Heart left ventricle (tissue), 16 donors: ENCODE measurements around the gene HPN. TPM values are rescaled to one million over a fixed set of nuclear protein-coding genes. Genes with fewer than 3 reads are reported as not detected.

Experiments used
- ATAC-seq, 4 donors: fragments of 200-7000 bp; cut with Tn5 transposase; one replicate each; pipeline ENCODE4 v1.9.1; 2020 to 2022; ENCODE audit warnings: moderate library complexity in 4 of 4, mild to moderate bottlenecking in 3 of 4, moderate number of reproducible peaks in 1 of 4
- DNase-seq, 5 donors: peaks; one replicate each; pipeline ENCODE4 v3.0.0-alpha.2; 2020
- H3K27ac ChIP-seq, 12 donors: fragments of 200-600 bp; sonication (generic) in 4 of 12; one replicate each; pipeline versions ENCODE4 v1.5.0 to v1.8.0; 2016 to 2022; ENCODE audit warnings: mild to moderate bottlenecking in 2 of 12
- H3K27me3 ChIP-seq, 9 donors: fragments of 200-600 bp; sonication (generic) in 2 of 9; one replicate each; pipeline versions ENCODE4 v1.5.1 to v1.8.0; 2016 to 2022; ENCODE audit warnings: mild to moderate bottlenecking in 3 of 9
- H3K36me3 ChIP-seq, 9 donors: fragments of 200-600 bp; sonication (generic) in 2 of 9; one replicate each; pipeline versions ENCODE4 v1.5.0 to v1.8.0; 2018 to 2022; ENCODE audit warnings: mild to moderate bottlenecking in 2 of 9
- H3K4me1 ChIP-seq, 12 donors: fragments of 200-600 bp; sonication (generic) in 4 of 12; one replicate each; pipeline versions ENCODE4 v1.5.0 to v1.8.0; 2016 to 2022; ENCODE audit warnings: mild to moderate bottlenecking in 3 of 12
- H3K4me3 ChIP-seq, 12 donors: fragments of 200-600 bp; sonication (generic) in 4 of 12; one replicate each; pipeline versions ENCODE4 v1.5.0 to v1.8.0; 2017 to 2022; ENCODE audit warnings: mild to moderate bottlenecking in 9 of 12, moderate library complexity in 4 of 12
- H3K9me3 ChIP-seq, 12 donors: fragments of 200-600 bp; sonication (generic) in 4 of 12; one replicate each; pipeline versions ENCODE4 v1.5.0 to v1.8.0; 2016 to 2022; ENCODE audit warnings: mild to moderate bottlenecking in 1 of 12
- CTCF ChIP-seq, 12 donors: fragments of 200-600 bp; sonication (generic) in 4 of 12; IDR thresholded peaks; one replicate each; pipeline versions ENCODE4 v1.5.0 to v1.8.0; 2018 to 2022; ENCODE audit warnings: antibody characterized with exemption in 12 of 12, mild to moderate bottlenecking in 5 of 12
- POLR2A ChIP-seq, 2 donors: fragments of 450-650 bp; IDR thresholded peaks; one replicate each; pipeline ENCODE4 v1.6.1; 2017; ENCODE audit warnings: antibody characterized with exemption in 2 of 2, mild to moderate bottlenecking in 2 of 2, moderate library complexity in 2 of 2
- WGBS, 4 donors: extraction: QIAGEN DNeasy Blood & Tissue Kit in 2 of 4; methylation state at CpG; one replicate each; pipeline versions ENCODE4 v1.1.5 to v1.1.7; 2013 to 2018; 5-methylcytosine and 5-hydroxymethylcytosine counted together
- intact Hi-C, 10 donors: fragments of 100-400 bp; cut with DNase I; formaldehyde crosslinking; loops; one replicate each; pipeline versions ENCODE4 v1.11.1 to v1.14.2; 2022
- polyA plus RNA-seq, 2 donors: library from polyadenylated mRNA; stranded (reverse); fragments of 200-250 nt; gene quantifications; one replicate each; pipeline ENCODE4 v1.2.3, GENCODE V29; 2013
- total RNA-seq, 9 donors: library from RNA; depleted of rRNA in 2 of 9; stranded (reverse); fragments of >200 nt in 2 of 9; fragmentation: NEBNext Ultra II Directional in 3 of 9; extraction: Animal tissue kit (Norgen Biotek cat#: 25700) in 3 of 9; gene quantifications; one replicate each; pipeline versions ENCODE4 v1.1.0 to v1.2.4, GENCODE V29; 2016 to 2023
- donor health status: ischemic (EF 13 %, LVEDD 7.1; RV severe dilation, severe dysfunction).
- donor health status: healthy with polysubstance abuse.
- donor health status: DM: no; HTN: yes; CAD: no.
- donor health status: DM: no; HTN: no; CAD: no.
- donor health status: ischemic (EF 25% LVEDD 6.9; RV normal size, moderate dysfunction).
- donor health status: ischemic (EF 25% LVEDD 5.7; RV mildly dilated, moderate dysfunction).
- donor health status: healthy.
- donor health status: DM: yes; HTN: yes; CAD: no.
- donor health status: ischemic (EF 35%, LVEDD 5.7; RV mildly dilated, moderate dysfunction).
- donor health status: nonischemic (EF 11% LVEDD 7.7; RV severe dilation, severe dysfunction).
- donor health status: DM: yes; HTN: yes; CAD: no.
- donor health status: PGD.
- donor health status: ischemic (EF 29% LVEDD 5.4; RV normal size, mild dysfunction).
- donor health status: nonischemic (EF 23%, LVEDD 6.1; RV moderate dilation, normal function).

The HPN gene
- total and polyA plus RNA-seq, 11 donors = 0.80 to 13.4 (median 3.2) TPM

- Histone ChIP-seq H3K27ac (no peak overlapping the region), H3K4me3 (no peak overlapping the region), H3K9me3 (peaks cover 0 to 3% (median 0%) of the 10 kb centered on the region in 12 donors), H3K36me3 (no peaks in the 10 kb centered on the region), H3K27me3 (peaks cover 0 to 2% (median 0%) of the 10 kb centered on the region in 9 donors), H3K4me1 (no peaks in the 10 kb centered on the region)
- TF ChIP-seq POLR2A (IDR thresholded peaks at IDR 0.05) (no peak), CTCF (IDR thresholded peaks at IDR 0.05) (no peak)
- intact Hi-C loops = no loop called here
- 80 to 84% (median 82%) methylated on average over 11 of the region's 11 CpGs for WGBS, 4 donors
- DNase-seq = no peak
- ATAC-seq = no peak
Measured at GRCh38 chr19:35108730-35109129, 67.2 kb downstream of the HPN start.

GRCh38 chr19:35109395-35110112 lies 68.0 kb downstream of the HPN start:
- 80 to 86% (median 82%) methylated on average over 20 to 22 of the region's 22 CpGs for WGBS, 4 donors

GRCh38 chr19:35110974-35111373 lies 69.5 kb downstream of the HPN start:
- Histone ChIP-seq H3K4me3 (no peak overlapping the region), H3K36me3 (no peaks in the 10 kb centered on the region), H3K27ac (no peak overlapping the region), H3K27me3 (peaks cover 0 to 2% (median 0%) of the 10 kb centered on the region in 9 donors), H3K9me3 (peaks cover 0 to 3% (median 0%) of the 10 kb centered on the region in 12 donors), H3K4me1 (peaks cover 0 to 13% (median 7%) of the 10 kb centered on the region in 12 donors)
- no peak for DNase-seq
- 52 to 68% (median 64%) methylated on average over 9 of the region's 9 CpGs for WGBS, 4 donors
- intact Hi-C loops = no loop called here
- TF ChIP-seq CTCF (IDR thresholded peaks at IDR 0.05) (no peak), POLR2A (IDR thresholded peaks at IDR 0.05) (no peak)
- ATAC-seq = no peak

More at GRCh38 chr19:35109395-35110112, 68.0 kb downstream of the HPN start:
- ATAC-seq = no peak
- H3K36me3 ChIP-seq = no peaks in the 10 kb centered on the region
- peaks cover 0 to 3% (median 0%) of the 10 kb centered on the region in 12 donors for H3K9me3 ChIP-seq
- peaks cover 0 to 5% (median 2%) of the 10 kb centered on the region in 12 donors for H3K4me1 ChIP-seq
- no peak overlapping the region for H3K4me3 ChIP-seq
- intact Hi-C loops = no loop called here
- peak overlapping the region in 1 of 12 donors; percentile 17 for H3K27ac ChIP-seq
- no peak for DNase-seq
- no peak for TF ChIP-seq CTCF (IDR thresholded peaks at IDR 0.05)
- TF ChIP-seq POLR2A (IDR thresholded peaks at IDR 0.05) = no peak
- peaks cover 0 to 2% (median 0%) of the 10 kb centered on the region in 9 donors for H3K27me3 ChIP-seq

- Histone ChIP-seq H3K36me3 (no peaks in the 10 kb centered on the region), H3K4me3 (no peak overlapping the region), H3K9me3 (no peaks in the 10 kb centered on the region), H3K4me1 (peaks cover 0 to 13% (median 7%) of the 10 kb centered on the region in 12 donors), H3K27ac (no peak overlapping the region), H3K27me3 (peaks cover 0 to 2% (median 0%) of the 10 kb centered on the region in 9 donors)
- ATAC-seq = no peak
- no peak for DNase-seq
- WGBS, 4 donors = 89 to 95% (median 91%) methylated on average over 11 to 15 of the region's 15 CpGs
- intact Hi-C loops = no loop called here
- TF ChIP-seq CTCF (IDR thresholded peaks at IDR 0.05) (no peak), POLR2A (IDR thresholded peaks at IDR 0.05) (no peak)
Measured at GRCh38 chr19:35112995-35113688, 71.6 kb downstream of the HPN start.
